ENCODE results near the gene SERPINA9.
"Not testable (repeated sequence)": the region's sequence is repeated elsewhere in the genome, so short reads cannot be mapped to it uniquely, and the experiment has no call there.

The SERPINA9 gene

GRCh38 chr14:94476023-94476422, at the start of gene SERPINA9:
Gene SERPINA9 (minus strand): TSS chr14:94476197. CDS start chr14:94469840, 6,357 bp downstream.
- DNase-seq (ENCODE audit: low read depth, low spot score) = no peak

DNA sequence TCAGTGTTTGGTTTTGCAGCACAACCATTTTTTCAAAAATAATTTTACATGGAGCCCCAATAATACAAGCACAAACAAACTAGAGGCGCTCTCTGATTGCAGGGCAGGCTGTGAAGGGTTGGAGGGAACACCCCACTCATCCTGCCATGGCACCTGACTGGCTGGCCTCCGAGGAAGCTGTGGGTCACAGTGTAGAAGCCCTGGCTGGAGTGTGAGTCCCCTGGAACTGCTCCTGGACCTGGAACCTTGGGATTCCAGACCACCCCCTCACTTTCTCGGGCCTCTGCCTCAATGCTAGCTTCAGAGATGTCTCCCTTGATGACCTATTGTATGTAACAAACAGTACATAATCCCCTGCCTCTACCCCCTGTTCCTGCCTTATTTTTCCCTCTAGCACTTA, 48.1 kb upstream of the SERPINA9 start:
- DNase-seq (ENCODE audit: low read depth, low spot score) = no peak

DNA sequence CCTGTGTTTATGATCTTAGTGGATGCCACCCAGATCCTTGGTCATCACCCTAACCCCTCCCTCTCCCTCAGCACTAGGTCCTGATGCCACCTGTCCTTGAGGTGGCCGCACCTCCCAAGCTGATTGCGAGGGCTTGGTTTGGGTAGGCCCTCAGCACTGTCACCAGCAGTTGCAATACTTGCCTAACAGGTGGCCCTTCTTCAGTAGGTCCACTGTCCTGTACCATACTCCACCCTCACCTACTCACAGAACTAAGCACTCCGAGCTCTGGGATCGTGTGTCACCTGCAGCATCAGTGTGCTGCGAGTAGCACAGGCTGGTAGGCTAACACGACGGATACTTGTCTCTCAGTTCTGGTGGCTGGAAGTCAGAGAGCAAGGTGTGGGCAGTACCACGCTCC, 47.3 kb upstream of the SERPINA9 start:
- DNase-seq (ENCODE audit: low read depth, low spot score) = no peak

DNA sequence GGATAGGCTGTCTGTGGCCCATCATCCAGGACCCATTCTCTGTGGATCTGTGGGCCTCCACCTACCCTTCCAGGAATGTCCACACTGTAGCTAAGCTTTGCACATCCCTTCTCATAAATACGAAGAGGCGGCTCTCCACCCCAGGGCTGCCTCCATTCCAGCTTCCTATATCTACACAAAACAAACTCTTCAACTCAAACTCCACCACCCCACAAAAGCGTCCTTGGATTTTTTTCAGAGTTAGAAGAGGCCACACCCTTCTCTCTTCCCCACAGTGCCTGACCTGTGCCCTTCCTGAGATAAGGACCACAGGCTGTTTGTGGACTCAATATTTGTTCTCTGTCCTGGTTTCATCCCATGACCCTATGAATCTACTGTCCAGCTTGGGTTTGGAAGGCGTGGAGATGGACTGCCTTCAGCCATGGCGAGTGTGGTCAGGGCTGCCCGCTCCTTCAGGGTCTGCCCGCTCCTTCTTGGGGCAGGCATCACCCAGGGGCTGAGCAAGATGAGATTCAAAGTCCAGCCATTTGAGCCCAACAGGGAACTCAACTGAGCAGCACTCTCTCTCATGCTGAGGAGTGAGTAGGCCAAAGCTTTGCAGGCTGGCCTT, 46.2 kb upstream of the SERPINA9 start:
- DNase-seq (ENCODE audit: low read depth, low spot score) = no peak

GRCh38 chr14:94521375-94522114, 45.5 kb upstream of the SERPINA9 start:
- DNase-seq (ENCODE audit: low read depth, low spot score) = no peak

GRCh38 chr14:94517641-94518257, 41.8 kb upstream of the SERPINA9 start:
- no peak for DNase-seq (ENCODE audit: low read depth, low spot score)

- no peak for DNase-seq (ENCODE audit: low read depth, low spot score)
Measured at GRCh38 chr14:94517248-94517640, 41.2 kb upstream of the SERPINA9 start.

DNA sequence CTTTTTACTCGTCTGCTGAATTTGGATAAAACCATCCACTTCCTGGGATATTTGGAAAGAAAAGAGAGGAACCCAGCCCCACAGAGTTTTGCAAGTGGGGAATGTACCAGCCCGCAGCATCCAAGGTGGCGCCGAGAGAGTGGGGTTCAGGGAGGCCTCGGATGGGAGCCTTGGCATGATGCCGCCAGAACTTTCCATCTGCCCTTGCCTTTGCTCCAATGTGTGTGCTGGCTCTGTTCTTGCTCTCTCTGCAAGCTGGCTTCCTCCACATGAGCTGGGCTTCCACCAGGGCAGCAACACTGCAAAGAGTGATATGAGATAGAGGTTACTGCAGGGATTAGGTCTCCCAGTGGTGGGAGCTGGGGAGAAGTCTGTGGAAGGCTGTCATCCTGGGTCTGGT, 39.9 kb upstream of the SERPINA9 start:
- no peak for DNase-seq (ENCODE audit: low read depth, low spot score)

DNA sequence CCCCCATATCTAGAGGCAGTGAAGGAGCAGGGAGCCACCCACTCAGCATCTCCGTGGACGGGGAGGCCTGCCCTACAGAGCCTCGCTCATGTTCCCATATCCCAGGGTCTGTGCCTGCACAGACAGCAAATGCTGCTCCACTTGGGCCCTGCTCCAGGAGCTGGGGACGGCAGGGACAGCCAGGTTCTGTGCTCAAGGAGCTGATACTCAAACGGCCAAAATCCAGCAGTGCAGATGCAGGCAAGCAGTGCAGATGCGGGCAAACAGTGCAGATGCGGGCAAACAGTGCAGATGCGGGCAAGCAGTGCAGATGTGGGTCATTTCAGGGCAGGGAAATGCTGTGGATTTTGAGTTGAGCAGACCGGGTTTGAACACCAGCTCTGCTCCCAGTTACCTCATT, 39.4 kb upstream of the SERPINA9 start:
- DNase-seq (ENCODE audit: low read depth, low spot score) = no peak

- no peak for DNase-seq (ENCODE audit: low read depth, low spot score)
Measured at GRCh38 chr14:94514351-94514750, 38.4 kb upstream of the SERPINA9 start.

DNA sequence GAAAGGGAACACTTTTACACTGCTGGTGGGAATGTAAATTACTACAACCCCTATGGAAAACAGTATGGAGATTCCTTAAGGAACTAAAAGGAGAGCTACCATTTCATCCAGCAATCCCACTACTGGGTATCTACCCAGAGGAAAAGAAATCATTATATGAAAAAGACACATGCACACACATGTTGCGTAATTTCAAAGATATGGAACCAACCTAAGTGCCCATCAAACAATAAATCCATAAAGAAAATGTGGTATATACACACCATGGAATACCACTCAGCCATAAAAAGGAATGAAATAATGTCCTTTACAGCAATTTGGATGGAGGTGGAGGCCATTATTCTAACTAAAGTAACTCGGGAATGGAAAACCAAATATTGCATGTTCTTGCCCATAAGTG, 34.5 kb upstream of the SERPINA9 start:
- DNase-seq (ENCODE audit: low read depth, low spot score) = not testable (repeated sequence)

DNA sequence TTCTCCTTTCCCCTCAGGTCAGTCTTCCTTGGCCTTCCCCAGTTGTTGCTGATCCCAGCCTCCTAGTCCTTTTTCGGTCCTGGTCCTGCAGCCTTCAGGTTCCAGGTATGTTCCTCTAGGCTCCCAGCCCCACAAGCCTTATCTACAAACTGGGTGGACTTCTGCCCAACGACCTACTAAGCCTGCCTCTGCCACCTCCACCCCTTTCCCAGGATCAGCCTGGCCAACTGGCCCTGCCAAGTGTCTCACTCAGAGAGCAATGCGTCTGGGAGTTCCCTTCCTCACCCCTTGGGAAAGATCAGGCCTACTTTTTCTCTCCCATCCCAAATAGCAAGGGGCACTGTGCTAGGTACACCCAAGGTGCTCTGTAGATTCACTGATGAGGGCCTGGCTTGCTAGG, 33.4 kb upstream of the SERPINA9 start, which contains the start of gene SERPINA12:
Gene SERPINA12, minus strand, starts transcription at position 114 of the 400 bp plus-strand sequence. CDS start 11,072 bp downstream, outside the sequence.
- no peak for DNase-seq (ENCODE audit: low read depth, low spot score)

DNA sequence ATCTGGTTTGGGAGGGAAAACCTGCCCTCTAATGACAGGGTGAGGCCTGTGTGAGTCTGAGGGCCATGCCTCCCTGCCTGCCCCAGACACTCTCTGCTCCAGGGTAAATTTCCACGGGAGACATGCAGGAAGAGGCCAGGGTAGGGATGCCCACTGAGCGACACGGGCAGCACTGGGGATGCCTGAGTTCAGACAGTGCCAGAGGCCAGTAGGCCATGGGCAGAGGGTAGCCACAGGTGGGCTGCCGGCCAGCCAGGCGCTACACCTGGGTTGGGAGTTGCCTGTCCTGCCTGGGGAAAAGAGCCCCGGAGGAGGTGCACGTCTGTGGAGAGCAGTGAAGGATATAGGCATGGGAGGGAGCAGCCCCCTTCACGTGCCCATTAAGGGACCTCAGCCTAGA, 29.6 kb upstream of the SERPINA9 start:
- no peak for DNase-seq (ENCODE audit: low read depth, low spot score)

DNA sequence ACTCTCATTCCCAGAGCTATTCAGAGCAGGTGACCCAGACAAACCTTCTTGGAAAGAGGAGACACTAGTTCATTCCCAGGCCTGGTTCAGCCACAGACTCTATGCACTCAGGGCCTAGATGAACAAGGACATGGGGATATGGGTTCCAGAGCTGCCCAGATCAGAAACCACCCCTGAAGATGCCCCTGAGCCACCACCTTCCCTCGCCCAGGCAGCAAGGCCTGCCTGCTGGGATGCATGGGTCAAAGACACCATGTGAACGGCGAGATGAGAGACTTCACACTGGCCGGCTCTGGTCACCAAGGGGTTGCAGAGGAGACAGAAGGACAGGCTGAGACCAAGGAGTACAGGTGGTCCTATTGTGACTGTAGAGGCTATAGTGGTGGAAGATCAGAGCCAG, 29.2 kb upstream of the SERPINA9 start:
- DNase-seq (ENCODE audit: low read depth, low spot score) = no peak

DNA sequence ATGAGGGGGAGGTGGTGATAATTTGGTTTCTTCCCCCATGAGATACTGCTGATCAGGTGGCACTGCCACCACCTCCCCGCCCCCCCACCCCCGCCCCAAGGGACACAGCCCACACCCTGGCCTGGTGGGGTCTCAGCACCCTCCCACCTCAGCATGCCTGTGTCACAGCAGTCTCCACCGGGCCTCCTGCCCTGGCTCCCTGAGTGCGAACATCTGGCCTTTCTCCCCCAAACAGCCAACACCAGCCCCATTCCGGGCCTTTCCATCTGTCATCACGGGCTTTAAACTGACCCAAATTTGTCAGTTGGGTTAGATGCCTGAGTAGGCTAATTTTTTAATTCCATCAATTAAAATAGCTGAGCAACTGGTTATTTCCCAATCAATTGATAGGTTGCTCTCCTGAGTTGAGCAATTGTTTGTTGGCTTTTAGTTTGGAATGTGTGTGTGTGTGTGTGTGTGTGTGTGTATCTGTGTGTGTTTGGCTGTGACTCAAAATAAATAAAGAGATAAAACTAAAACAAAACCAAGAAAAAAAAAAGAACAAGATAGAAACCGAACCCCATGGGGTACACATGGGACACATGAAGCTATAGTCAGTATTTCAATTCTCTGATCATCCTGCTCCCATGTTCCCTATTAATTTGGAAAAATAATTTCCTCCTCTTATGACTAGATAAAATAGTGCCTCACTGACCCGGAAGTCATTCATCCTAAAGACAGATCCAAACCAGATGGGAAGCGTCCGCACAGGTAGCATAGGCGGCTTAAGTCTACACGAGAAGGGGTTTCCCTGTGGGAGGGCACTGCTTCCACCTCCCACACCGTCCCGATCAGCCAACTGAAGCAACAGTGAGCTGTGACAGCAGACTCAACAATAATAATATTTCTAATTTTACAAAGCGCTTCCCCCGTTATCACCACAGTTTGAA, 25.9 kb upstream of the SERPINA9 start:
- DNase-seq (ENCODE audit: low read depth, low spot score) = no peak

DNA sequence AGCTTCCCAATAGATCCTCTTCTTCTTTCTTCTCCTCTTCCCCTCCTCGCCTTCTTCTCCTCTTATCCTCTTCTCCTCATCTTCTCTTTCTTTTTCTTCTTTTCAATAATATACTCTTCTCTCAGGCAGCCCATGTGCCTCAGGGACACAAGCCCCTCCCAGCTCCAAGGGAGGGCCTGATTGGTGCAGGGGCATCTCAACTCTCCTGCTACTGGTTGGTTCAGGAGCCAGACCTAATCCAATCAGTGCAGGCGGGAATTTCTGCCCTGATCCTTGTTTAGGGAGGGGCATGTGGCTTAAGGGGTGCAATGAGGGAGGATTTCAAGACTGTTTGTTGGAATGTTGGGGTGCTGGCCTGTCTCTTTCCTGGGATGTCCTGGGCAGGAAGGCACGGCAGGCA, 24.3 kb upstream of the SERPINA9 start:
- no peak for DNase-seq (ENCODE audit: low read depth, low spot score)

DNA sequence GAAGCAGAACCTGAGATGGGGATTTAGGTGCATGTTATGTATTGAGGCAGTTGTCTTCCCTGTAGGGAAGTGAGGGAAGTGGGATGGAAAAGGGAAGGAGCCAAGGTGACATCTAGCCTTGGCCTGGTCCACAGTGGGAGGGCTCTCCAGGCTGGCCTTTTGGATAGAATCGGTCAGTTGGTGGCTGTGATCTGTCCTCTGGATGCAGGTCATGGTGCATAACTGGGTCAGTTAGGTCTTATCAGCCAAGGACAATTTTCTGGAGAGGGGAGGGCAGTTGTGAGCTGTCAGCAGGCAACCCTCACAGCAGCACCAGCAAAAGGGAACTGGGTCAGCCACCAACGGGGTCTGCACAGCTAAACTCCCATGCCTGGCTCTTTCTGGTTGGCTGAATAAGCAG, 23.7 kb upstream of the SERPINA9 start:
- DNase-seq (ENCODE audit: low read depth, low spot score) = no peak

GRCh38 chr14:94498215-94498614, 22.2 kb upstream of the SERPINA9 start:
- DNase-seq (ENCODE audit: low read depth, low spot score) = no peak

DNA sequence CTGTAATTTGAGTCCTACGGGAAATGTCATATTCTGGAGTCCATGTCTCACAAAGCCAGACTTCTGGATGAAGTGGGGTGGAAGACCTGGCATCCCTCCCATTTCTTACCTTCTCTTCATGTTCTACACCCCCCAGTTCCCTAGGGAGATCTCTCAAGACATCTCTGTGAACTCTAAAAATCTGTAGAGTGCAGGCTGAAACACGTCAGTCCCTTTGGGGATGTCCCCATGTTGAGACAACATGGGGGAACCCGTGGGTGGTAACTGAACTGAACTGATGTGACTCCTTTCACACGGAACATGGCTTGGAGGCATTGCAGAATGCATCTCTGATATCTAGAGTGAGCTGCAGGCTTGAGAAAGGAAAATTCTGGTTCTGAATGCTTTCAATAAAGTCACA, 18.1 kb upstream of the SERPINA9 start:
- no peak for DNase-seq (ENCODE audit: low read depth, low spot score)

DNA sequence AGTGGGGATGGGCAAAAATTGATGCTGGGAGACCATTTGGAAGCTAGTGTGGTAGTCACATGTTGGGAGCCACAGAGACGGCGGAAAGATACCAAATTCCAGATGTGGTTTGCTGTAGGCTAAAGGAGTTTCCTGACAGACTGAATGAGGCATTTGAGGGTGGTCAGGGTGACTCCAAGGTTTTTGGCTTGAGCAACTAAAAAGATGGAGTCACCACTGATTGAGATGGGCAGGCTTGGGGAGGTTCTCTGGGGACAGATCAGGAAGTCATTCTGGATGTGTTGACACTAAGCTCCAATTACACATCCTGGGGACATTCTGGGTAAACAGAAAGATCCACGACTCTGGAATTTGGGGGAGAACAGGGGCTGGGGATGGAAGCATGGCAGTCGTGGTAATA, 15.5 kb upstream of the SERPINA9 start:
- DNase-seq (ENCODE audit: low read depth, low spot score) = no peak

DNA sequence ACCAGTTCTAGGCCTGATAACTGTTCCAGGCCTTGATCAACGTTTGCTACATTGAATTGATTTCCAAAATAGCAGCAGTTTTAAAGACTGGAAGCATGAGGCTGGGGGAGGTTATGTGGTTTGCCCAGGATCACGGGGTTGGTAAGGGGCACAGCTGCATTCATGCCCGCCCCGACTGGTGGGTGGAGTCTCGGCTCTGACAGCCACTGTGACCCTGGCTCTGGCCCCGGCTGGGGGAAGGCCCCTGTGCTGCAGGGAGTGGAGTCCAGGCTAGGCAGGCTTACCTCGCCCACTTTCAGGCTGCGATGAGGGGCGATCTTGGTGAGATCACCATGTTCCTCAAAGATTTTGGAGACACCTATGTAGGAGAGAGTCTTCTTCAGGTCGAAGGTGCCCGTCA, 13.3 kb upstream of the SERPINA9 start:
- DNase-seq (ENCODE audit: low read depth, low spot score) = no peak

DNA sequence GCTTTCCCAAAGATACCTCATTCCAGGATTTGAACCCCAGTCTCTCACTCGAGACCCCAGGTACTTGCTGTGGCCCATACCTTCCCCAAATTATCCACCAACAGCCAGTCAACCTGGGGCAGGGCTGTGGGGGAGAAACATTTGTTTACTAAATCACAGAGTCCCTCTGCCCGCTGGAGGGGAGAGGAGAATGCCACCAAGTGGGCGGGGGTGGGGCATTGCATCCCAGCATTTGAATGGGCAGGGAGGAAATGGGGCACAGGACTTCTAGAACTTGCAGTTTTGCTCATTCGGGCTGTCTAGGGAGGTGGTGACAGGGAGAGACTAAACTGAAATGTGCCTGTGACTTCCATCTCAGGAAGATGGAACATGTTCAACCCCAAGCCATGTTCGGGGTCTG, 10.9 kb upstream of the SERPINA9 start:
- DNase-seq (ENCODE audit: low read depth, low spot score) = no peak

Measured in activated naive CD8-positive, alpha-beta T cell treated with anti-CD3 and anti-CD28 coated beads, Interleukin-2, amount 50 U/mL, for 16 hours (primary cell).